HG02763 (cell line): ENCODE measurements around the gene DTX1.
"Not testable (repeated sequence)": the region's sequence is repeated elsewhere in the genome, so short reads cannot be mapped to it uniquely, and the experiment has no call there.

Experiments used
- ATAC-seq: cut with Tn5 transposase; IDR thresholded peaks from one replicate; pipeline ENCODE4 v1.9.1; 2021; ENCODE audit warnings: mild to moderate bottlenecking, moderate library complexity; ENCODE audit not compliant: unreplicated experiment

The DTX1 gene

GRCh38 chr12:113134521-113134951 is 78.0 kb downstream of the DTX1 start:
- no peak for ATAC-seq

GRCh38 chr12:113135178-113136127 is 78.9 kb downstream of the DTX1 start, which contains the start of gene RASAL1:
Gene RASAL1, minus strand, starts transcription at chr12:113135761. Its CDS starts 299 bp downstream, at chr12:113135462.
- no peak for ATAC-seq

- no peak for ATAC-seq
Measured at GRCh38 chr12:113136128-113136989, 79.8 kb downstream of the DTX1 start.

- ATAC-seq = no peak
Measured at GRCh38 chr12:113136990-113137511, 80.5 kb downstream of the DTX1 start.

GRCh38 chr12:113137861-113138783 is 81.6 kb downstream of the DTX1 start:
- ATAC-seq = no peak

- no peak for ATAC-seq
Measured at GRCh38 chr12:113138826-113139225, 82.3 kb downstream of the DTX1 start.

- ATAC-seq = no peak
Measured at GRCh38 chr12:113140706-113141105, 84.2 kb downstream of the DTX1 start.

- not testable (repeated sequence) for ATAC-seq
Measured at GRCh38 chr12:113141716-113142115, 85.2 kb downstream of the DTX1 start.

GRCh38 chr12:113142173-113142885 is 85.8 kb downstream of the DTX1 start:
- ATAC-seq = no peak

GRCh38 chr12:113142886-113143332 is 86.4 kb downstream of the DTX1 start:
- ATAC-seq = no peak

- ATAC-seq = no peak
Measured at GRCh38 chr12:113143959-113144358, 87.4 kb downstream of the DTX1 start.

- no peak for ATAC-seq
Measured at GRCh38 chr12:113144806-113145205, 88.3 kb downstream of the DTX1 start.

- no peak for ATAC-seq
Measured at GRCh38 chr12:113145720-113146551, 89.4 kb downstream of the DTX1 start.

- ATAC-seq = no peak
Measured at GRCh38 chr12:113146999-113147398, 90.5 kb downstream of the DTX1 start.
